OCI-LY7 (cell line): ENCODE data around the gene ALG8. TPM values are rescaled to one million over a fixed set of nuclear protein-coding genes. Genes with fewer than 3 reads are reported as not detected.

Source experiments
- BruUV-seq: library from RNA; stranded (reverse); fragments of 400-500 nt; replicated peaks from 2 replicates; lab custom pipeline; 2021; lab: Mats Ljungman, UMichigan
- CTCF ChIA-PET: fragments of 300-600 bp; sonication (Branson Sonifier 250); formaldehyde crosslinking; loops from one replicate; lab custom pipeline; 2022; ENCODE audit warnings: antibody characterized with exemption; ENCODE audit not compliant: unreplicated experiment; lab: Charles Lee
- POLR2A ChIA-PET: fragments of 300-600 bp; sonication (Branson Sonifier 250); formaldehyde crosslinking; loops from one replicate; lab custom pipeline; 2022; ENCODE audit warnings: antibody characterized with exemption; lab: Charles Lee
- DNase-seq: peaks from one replicate; pipeline ENCODE4 v3.0.0-alpha.2; 2015; ENCODE audit warnings: low spot score
- H2AFZ ChIP-seq: fragments of 200-600 bp; sonication (generic), shearing (Covaris generic); 2 replicates; pipeline ENCODE4 v1.6.1; 2014; ENCODE audit warnings: mild to moderate bottlenecking, antibody characterized with exemption, low read length, moderate library complexity
- H3K27ac ChIP-seq: fragments of 200-600 bp; sonication (generic); 2 replicates; pipeline ENCODE4 v1.5.1; 2014; ENCODE audit warnings: mixed run types, low read depth, mild to moderate bottlenecking, moderate library complexity, low read length, inconsistent platforms; ENCODE audit not compliant: poor library complexity, severe bottlenecking
- H3K36me3 ChIP-seq: fragments of 200-600 bp; sonication (generic); 2 replicates; pipeline ENCODE4 v1.6.1; 2014; ENCODE audit warnings: mild to moderate bottlenecking, antibody characterized with exemption, low read length, moderate library complexity, mixed read lengths; ENCODE audit not compliant: insufficient read depth
- H3K4me1 ChIP-seq: fragments of 200-600 bp; sonication (generic); 2 replicates; pipeline ENCODE4 v1.5.1; 2014; ENCODE audit warnings: mild to moderate bottlenecking, low read length; ENCODE audit not compliant: insufficient read depth, poor library complexity, severe bottlenecking
- H3K4me2 ChIP-seq: fragments of 200-600 bp; sonication (generic); 2 replicates; pipeline ENCODE4 v1.6.1; 2014; ENCODE audit warnings: mild to moderate bottlenecking, low read length
- H3K4me3 ChIP-seq: fragments of 200-600 bp; sonication (generic); 2 replicates; pipeline ENCODE4 v1.5.1; 2014; ENCODE audit warnings: mild to moderate bottlenecking, low read depth, low read length; ENCODE audit not compliant: poor library complexity, severe bottlenecking
- H3K79me2 ChIP-seq: fragments of 200-600 bp; sonication (generic); 2 replicates; pipeline ENCODE4 v1.6.1; 2016; ENCODE audit warnings: low read depth, mild to moderate bottlenecking, low read length, moderate library complexity, mixed read lengths; ENCODE audit not compliant: insufficient read depth
- H3K9me2 ChIP-seq: fragments of 200-600 bp; sonication (generic); 2 replicates; pipeline ENCODE4 v1.6.1; 2016; ENCODE audit warnings: mild to moderate bottlenecking, low read length, mixed read lengths; ENCODE audit not compliant: insufficient read depth
- H3K9me3 ChIP-seq: fragments of 200-600 bp; sonication (generic); 2 replicates; pipeline ENCODE4 v1.6.1; 2014; ENCODE audit warnings: mild to moderate bottlenecking, mixed run types, low read length, mixed read lengths
- H4K20me1 ChIP-seq: fragments of 200-600 bp; sonication (generic); 2 replicates; pipeline ENCODE4 v1.6.1; 2014; ENCODE audit warnings: mild to moderate bottlenecking, antibody characterized with exemption, low read length, moderate library complexity, mixed read lengths; ENCODE audit not compliant: insufficient read depth
- EZH2phosphoT487 ChIP-seq: fragments of 200-600 bp; sonication (generic); IDR thresholded peaks from 2 replicates; pipeline ENCODE4 v1.6.1; 2018; ENCODE audit warnings: low read depth, borderline replicate concordance, mild to moderate bottlenecking, mixed run types, antibody characterized with exemption, low read length, moderate library complexity, mixed read lengths
- intact Hi-C: fragments of 100-400 bp; cut with micrococcal nuclease; formaldehyde crosslinking; loops from one replicate; pipeline ENCODE4 v1.10.0; 2022; ENCODE audit not compliant: unreplicated experiment
- total RNA-seq, 2 experiments: library from RNA; depleted of rRNA in 1 of 2; stranded (reverse); fragments of >200 nt in 1 of 2; shearing (Covaris generic) in 1 of 2; gene quantifications; 2 replicates each; pipeline ENCODE4 v1.2.3, GENCODE V29; 2014 to 2022
- TF ChIP-seq, protein P1 (sequence below): fragments of 200-600 bp; sonication (generic); conservative IDR thresholded peaks from 2 replicates; pipeline ENCODE4 v1.5.1; 2014; ENCODE audit warnings: mild to moderate bottlenecking, antibody characterized with exemption, low read length, moderate library complexity, mixed read lengths

Gene ALG8
- total RNA-seq, 2 experiments from 2014 or later: 42.5 to 66.1 TPM

DNA sequence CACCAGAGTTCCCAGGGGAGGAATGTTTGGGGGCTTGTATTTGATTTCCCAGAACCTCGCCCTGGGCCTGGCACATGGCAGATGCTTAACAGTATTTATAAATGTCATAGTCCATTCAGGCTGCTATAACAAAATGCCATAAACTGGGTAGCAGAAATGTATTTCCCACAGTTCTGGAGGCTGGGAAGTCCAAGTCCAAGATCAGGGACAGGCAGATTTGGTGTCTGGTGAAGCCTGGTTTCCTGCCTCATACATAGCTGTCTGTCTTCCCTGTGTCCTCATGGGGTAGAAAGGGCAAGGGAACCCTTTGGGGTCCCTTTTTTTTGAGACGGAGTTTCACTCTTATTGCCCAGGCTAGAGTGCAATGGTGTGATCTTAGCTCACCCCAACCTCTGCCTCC lies 25.0 kb upstream of the ALG8 start:
- Histone ChIP-seq H3K36me3 (no peaks in the 10 kb centered on the region), H3K4me2 (no peak overlapping the region), H3K79me2 (no peaks in the 10 kb centered on the region), H2AFZ (no peak overlapping the region), H4K20me1 (no peaks in the 10 kb centered on the region), H3K4me3 (no peak overlapping the region), H3K9me2 (no peaks in the 10 kb centered on the region), H3K9me3 (no peaks in the 10 kb centered on the region), H3K4me1 (no peaks in the 10 kb centered on the region), H3K27ac (no peak overlapping the region)
- TF ChIP-seq EZH2phosphoT487: no peak
- TF ChIP-seq, protein P1, sequence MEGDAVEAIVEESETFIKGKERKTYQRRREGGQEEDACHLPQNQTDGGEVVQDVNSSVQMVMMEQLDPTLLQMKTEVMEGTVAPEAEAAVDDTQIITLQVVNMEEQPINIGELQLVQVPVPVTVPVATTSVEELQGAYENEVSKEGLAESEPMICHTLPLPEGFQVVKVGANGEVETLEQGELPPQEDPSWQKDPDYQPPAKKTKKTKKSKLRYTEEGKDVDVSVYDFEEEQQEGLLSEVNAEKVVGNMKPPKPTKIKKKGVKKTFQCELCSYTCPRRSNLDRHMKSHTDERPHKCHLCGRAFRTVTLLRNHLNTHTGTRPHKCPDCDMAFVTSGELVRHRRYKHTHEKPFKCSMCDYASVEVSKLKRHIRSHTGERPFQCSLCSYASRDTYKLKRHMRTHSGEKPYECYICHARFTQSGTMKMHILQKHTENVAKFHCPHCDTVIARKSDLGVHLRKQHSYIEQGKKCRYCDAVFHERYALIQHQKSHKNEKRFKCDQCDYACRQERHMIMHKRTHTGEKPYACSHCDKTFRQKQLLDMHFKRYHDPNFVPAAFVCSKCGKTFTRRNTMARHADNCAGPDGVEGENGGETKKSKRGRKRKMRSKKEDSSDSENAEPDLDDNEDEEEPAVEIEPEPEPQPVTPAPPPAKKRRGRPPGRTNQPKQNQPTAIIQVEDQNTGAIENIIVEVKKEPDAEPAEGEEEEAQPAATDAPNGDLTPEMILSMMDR: no peak
- intact Hi-C loops: no loop called here
- CTCF ChIA-PET: no interaction called here
- no peak for DNase-seq
- POLR2A ChIA-PET: interaction anchor here (0.6 kb wide), 1 partner anchor 55 kb away, joined by 3 read pairs; no protein-coding TSS in a partner anchor
- no TSS peak for BruUV-seq

DNA sequence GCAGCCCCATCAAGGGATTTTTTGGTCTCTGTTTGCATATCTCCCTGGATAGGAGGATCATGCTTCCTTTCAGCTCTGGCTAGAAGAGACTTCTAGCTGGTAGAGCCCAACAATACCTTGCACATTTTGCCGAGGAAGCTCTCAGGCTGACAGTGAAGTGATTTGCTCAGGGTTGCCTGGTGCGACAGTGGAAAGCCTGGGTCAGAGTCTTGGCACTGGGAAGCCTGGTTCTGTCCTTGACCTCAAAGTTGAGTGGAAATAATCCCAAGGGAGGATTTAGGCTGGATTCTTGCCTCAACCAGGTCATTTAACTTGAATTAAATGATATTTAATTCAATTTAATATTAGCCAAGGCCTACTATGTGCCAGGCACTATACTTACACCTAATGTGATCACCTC lies 24.4 kb upstream of the ALG8 start:
- H3K36me3 ChIP-seq: no peaks in the 10 kb centered on the region
- no peak overlapping the region for H3K4me2 ChIP-seq
- no peaks in the 10 kb centered on the region for H3K4me1 ChIP-seq
- intact Hi-C loops: no loop called here
- no peak overlapping the region for H3K27ac ChIP-seq
- no peaks in the 10 kb centered on the region for H4K20me1 ChIP-seq
- CTCF ChIA-PET: no interaction called here
- TF ChIP-seq, protein P1: no peak
- TF ChIP-seq EZH2phosphoT487: no peak
- H3K9me3 ChIP-seq: no peaks in the 10 kb centered on the region
- no peak overlapping the region for H3K4me3 ChIP-seq
- H3K79me2 ChIP-seq: no peaks in the 10 kb centered on the region
- no peak for DNase-seq
- POLR2A ChIA-PET: no interaction called here
- no peaks in the 10 kb centered on the region for H3K9me2 ChIP-seq
- H2AFZ ChIP-seq: no peak overlapping the region
- BruUV-seq: no TSS peak

DNA sequence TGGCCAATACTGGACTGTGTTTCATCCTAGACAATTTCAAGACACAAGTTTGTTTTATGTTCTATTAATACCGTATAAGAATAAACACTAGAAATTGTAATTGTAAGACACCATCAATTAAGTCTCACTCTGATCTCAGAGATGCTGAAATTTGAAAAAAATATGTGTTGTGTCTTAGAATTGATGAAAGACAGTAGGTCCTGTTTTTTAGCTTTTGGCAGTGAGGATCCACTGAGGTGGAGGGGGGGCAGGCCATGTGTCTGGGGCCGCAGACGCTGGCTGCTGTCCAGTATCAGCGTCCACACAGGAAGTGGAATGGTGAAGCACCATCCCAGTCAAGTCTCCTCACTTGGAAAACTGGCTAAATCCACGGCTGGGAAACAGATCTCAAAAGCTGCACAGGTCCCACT lies 22.5 kb upstream of the ALG8 start:
- no TSS peak for BruUV-seq
- no peak overlapping the region for H3K27ac ChIP-seq
- intact Hi-C loops: no loop called here
- H3K36me3 ChIP-seq: no peaks in the 10 kb centered on the region
- no peaks in the 10 kb centered on the region for H3K9me2 ChIP-seq
- CTCF ChIA-PET: no interaction called here
- no peaks in the 10 kb centered on the region for H3K9me3 ChIP-seq
- no peaks in the 10 kb centered on the region for H4K20me1 ChIP-seq
- POLR2A ChIA-PET: interaction anchor here (1.0 kb wide), 2 partner anchors 9 to 189 kb away, joined by 3 read pairs; no protein-coding TSS in a partner anchor
- no peaks in the 10 kb centered on the region for H3K79me2 ChIP-seq
- no peak overlapping the region for H2AFZ ChIP-seq
- DNase-seq: no peak
- H3K4me1 ChIP-seq: no peaks in the 10 kb centered on the region
- no peak overlapping the region for H3K4me2 ChIP-seq
- H3K4me3 ChIP-seq: no peak overlapping the region
- TF ChIP-seq, protein P1: no peak
- no peak for TF ChIP-seq EZH2phosphoT487
